Measurements from ENCODE around the gene SYNDIG1L. TPM values are rescaled to one million over a fixed set of nuclear protein-coding genes. Genes with fewer than 3 reads are reported as not detected.
"Not testable (repeated sequence)": the region's sequence is repeated elsewhere in the genome, so short reads cannot be mapped to it uniquely, and the experiment has no call there.

SYNDIG1L gene
- total RNA-seq, 1 donor from 2014 or later = 1.6 TPM

DNA sequence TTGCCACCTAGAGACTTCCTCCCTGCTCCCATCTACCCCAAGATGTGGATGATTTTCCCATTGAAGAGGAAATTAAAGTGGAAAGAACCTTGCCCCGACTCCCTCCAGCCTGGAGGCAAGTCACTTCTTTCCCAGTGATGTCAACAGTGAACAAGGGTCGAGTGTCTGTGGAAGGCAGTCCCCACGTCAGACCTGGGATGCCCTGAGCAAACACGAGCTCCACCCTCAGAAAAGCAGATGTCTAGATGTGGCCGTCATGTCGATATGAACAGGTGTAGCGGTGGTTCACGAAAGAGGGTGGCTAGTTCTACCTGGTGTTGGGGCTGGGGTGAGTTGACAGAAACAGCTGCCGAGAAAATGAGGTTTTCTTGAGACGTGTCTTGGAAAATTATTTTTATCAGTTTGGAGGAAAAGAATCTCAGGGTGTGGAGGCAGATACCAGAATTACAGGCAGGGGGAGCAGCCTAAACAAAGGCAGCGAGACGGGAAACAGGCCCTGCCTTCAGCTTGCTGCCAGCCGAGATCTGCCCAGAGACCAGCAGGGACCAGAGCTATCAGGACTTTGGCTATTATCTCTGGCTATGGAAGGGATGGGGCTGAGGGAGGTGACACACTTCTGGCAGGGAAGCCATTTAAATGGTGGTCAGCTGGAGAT, 25.9 kb downstream of the SYNDIG1L start:
- intact Hi-C loops (cut with DNase I) = no loop called here
- no peak overlapping the region for H3K4me3 ChIP-seq
- no peak for ATAC-seq
- no peaks in the 10 kb centered on the region for H3K9me3 ChIP-seq
- TF ChIP-seq, protein P1, sequence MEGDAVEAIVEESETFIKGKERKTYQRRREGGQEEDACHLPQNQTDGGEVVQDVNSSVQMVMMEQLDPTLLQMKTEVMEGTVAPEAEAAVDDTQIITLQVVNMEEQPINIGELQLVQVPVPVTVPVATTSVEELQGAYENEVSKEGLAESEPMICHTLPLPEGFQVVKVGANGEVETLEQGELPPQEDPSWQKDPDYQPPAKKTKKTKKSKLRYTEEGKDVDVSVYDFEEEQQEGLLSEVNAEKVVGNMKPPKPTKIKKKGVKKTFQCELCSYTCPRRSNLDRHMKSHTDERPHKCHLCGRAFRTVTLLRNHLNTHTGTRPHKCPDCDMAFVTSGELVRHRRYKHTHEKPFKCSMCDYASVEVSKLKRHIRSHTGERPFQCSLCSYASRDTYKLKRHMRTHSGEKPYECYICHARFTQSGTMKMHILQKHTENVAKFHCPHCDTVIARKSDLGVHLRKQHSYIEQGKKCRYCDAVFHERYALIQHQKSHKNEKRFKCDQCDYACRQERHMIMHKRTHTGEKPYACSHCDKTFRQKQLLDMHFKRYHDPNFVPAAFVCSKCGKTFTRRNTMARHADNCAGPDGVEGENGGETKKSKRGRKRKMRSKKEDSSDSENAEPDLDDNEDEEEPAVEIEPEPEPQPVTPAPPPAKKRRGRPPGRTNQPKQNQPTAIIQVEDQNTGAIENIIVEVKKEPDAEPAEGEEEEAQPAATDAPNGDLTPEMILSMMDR (IDR thresholded peaks at IDR 0.05) = no peak
- DNase-seq = no peak
- peaks cover 3% of the 10 kb centered on the region for H3K27me3 ChIP-seq (ENCODE audit: low read depth)
- H3K27ac ChIP-seq = no peak overlapping the region
- H3K4me1 ChIP-seq = peaks cover 24% of the 10 kb centered on the region
- H3K36me3 ChIP-seq = no peaks in the 10 kb centered on the region

DNA sequence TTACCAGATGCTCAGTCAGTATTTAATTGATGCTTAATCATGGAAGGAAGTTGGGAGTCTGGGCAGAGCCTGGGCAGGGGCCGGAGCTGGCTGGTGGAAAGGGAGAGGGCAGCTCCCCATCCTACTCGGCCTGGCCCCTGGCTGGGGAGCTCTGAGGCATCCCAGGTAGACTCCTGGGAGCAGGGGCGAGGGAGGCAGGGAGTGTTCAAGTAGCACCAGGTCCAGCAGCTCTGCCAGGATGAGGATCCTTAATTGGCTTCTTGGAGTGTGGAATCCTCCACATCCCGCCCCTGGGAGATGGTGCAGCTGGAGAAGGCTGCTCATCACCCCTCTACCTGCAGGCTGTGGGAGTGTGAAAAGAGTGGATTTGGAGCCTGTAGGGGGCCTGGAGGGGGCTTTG, 30.9 kb downstream of the SYNDIG1L start:
- H3K36me3 ChIP-seq = no peaks in the 10 kb centered on the region
- H3K9me3 ChIP-seq = no peaks in the 10 kb centered on the region
- TF ChIP-seq, protein P1 (IDR thresholded peaks at IDR 0.05) = no peak
- no peak for DNase-seq
- no peaks in the 10 kb centered on the region for H3K4me1 ChIP-seq
- intact Hi-C loops (cut with DNase I) = no loop called here
- no peak overlapping the region for H3K27ac ChIP-seq
- H3K4me3 ChIP-seq = no peak overlapping the region
- H3K27me3 ChIP-seq (ENCODE audit: low read depth) = no peaks in the 10 kb centered on the region
- ATAC-seq = peak in 1 of 2 donors; percentile 49

DNA sequence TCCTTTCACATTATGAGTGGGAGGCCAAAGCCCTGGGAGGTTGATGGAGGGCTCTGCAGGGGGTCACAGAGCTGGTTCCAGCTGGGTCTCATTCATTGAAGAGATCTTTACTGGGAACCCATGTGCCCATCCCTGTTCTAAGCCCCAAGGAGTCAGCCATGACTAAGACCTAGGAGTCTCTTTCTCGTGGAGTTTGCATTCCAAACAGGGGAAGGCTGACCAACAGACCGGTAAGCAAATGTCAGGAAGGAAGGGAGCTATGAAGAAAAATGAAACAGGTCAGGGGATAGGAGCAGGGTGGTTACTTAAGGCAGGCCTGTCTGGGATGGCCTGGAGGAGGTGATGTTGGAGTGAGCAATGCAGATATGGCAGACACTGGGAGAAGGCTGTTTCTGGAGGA, 31.5 kb downstream of the SYNDIG1L start:
- no peaks in the 10 kb centered on the region for H3K9me3 ChIP-seq
- H3K27me3 ChIP-seq (ENCODE audit: low read depth) = no peaks in the 10 kb centered on the region
- H3K4me1 ChIP-seq = no peaks in the 10 kb centered on the region
- no peak overlapping the region for H3K4me3 ChIP-seq
- DNase-seq (no peak), ATAC-seq (no peak)
- TF ChIP-seq, protein P1 (IDR thresholded peaks at IDR 0.05) = no peak
- intact Hi-C loops (cut with DNase I) = no loop called here
- no peak overlapping the region for H3K27ac ChIP-seq
- no peaks in the 10 kb centered on the region for H3K36me3 ChIP-seq

DNA sequence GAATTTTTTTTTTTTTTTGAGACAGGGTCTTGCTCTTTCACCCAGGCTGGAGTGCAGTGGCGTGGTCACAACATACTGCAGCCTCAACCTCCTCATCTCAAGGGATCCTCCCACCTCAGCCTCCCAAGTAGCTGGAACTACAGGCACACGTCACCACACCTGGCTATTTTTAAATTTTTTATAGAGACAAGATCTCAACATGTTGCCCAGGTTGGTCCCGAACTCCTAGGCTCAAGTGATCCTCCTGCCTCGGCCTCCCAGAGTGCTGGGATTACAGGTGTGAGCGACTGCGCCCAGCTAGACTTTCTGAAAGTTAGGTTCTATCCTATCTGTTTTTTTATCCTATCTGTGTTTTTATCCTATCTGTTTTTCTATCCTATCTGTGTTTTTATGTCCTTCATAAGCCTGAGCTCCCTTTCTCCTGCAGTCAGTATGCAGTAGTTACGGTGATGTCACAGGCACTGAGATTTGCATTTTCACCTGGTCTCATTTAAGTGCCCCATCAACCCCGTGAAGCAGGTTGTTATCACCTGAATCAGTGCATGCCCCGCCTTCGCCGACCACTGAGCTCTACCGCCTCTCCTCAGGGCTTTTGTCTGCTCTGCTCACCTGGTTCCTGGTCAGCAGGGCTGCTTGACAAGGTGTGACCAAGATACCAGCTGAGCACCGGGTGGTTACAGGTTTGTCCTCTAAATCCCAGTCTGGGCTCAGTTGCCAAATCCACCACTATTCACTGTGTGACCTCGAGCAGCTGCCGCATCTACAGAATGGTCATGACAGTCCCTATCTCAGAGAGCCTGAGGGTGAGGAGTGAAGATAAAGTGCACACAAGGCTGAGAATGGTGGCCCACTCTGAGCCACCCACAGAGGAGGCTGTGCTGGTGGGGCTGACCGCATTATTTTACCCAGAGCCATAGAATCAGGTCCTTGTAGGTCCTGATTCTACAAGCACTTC, 33.1 kb downstream of the SYNDIG1L start:
- no peak for DNase-seq
- ATAC-seq = no peak
- Histone ChIP-seq H3K4me3 (no peak overlapping the region), H3K36me3 (no peaks in the 10 kb centered on the region), H3K27ac (no peak overlapping the region), H3K9me3 (no peaks in the 10 kb centered on the region), H3K4me1 (no peaks in the 10 kb centered on the region), H3K27me3 (ENCODE audit: low read depth) (no peaks in the 10 kb centered on the region)
- TF ChIP-seq, protein P1 (IDR thresholded peaks at IDR 0.05) = no peak
- intact Hi-C loops (cut with DNase I) = no loop called here

DNA sequence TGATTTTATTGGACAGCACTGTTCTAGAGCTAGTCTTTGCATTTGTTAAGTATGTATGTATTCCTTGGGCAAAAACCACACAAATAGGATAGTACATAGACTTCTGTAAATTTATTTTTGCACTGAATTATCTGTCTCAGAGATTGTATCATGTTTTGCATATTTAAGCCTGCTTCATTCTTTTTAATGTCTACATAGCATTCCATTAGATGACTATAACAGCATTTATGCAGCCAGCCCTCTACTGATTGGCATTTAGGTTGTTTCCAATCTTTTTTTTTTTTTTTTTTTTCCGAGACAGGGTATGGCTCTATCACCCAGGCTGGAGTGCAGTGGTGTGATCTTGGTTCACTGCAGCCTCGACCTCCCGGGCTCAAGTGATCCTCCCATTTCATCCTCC, 34.5 kb downstream of the SYNDIG1L start:
- ATAC-seq (no peak), DNase-seq (peak; percentile 2)
- TF ChIP-seq, protein P1 (IDR thresholded peaks at IDR 0.05) = no peak
- Histone ChIP-seq H3K36me3 (no peaks in the 10 kb centered on the region), H3K4me3 (no peak overlapping the region), H3K27me3 (ENCODE audit: low read depth) (no peaks in the 10 kb centered on the region), H3K4me1 (no peaks in the 10 kb centered on the region), H3K9me3 (no peaks in the 10 kb centered on the region), H3K27ac (no peak overlapping the region)
- intact Hi-C loops (cut with DNase I) = no loop called here

DNA sequence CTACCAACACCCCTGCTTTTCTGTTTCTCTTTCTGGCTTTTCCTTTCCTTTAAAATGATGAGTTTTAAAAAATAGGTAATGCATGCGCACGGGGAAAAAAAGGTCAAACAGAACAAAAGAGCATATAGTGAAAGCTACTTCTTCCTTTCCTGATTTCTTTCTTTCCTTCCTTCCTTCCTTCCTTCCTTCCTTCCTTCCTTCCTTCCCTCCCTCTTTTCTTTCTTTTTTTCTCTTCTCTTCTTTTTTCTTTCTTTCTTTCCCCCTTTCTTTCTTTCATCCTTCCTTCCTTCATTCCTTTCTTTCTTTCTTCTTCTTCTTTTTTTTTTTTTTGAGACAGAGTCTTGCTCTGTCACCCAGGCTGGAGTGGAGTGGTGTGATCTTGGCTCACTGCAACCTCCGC, 35.5 kb downstream of the SYNDIG1L start:
- H3K36me3 ChIP-seq; H3K9me3 ChIP-seq; H3K27ac ChIP-seq; H3K4me1 ChIP-seq; H3K4me3 ChIP-seq; DNase-seq; ATAC-seq; intact Hi-C loops (cut with DNase I); H3K27me3 ChIP-seq (ENCODE audit: low read depth): not testable (repeated sequence)

Measured in lower lobe of right lung (tissue), 2 donors.